Neuronal stem cell (in vitro differentiated cells): Measurements from ENCODE around the gene TNFSF13B.

Source experiments
- DNase-seq: peaks from one replicate; pipeline ENCODE4 v3.0.0-alpha.2; 2013; ENCODE audit warnings: low spot score
- H2AFZ ChIP-seq: one replicate; pipeline ENCODE4 v1.6.1; 2013; ENCODE audit warnings: mild to moderate bottlenecking, low read length, inconsistent platforms
- H2AK5ac ChIP-seq: 2 replicates; pipeline ENCODE4 v1.6.1; 2013; ENCODE audit warnings: low read depth, mild to moderate bottlenecking, inconsistent platforms, low read length, moderate library complexity, mixed read lengths
- H2BK120ac ChIP-seq: 2 replicates; pipeline ENCODE4 v1.6.1; 2013; ENCODE audit warnings: low read depth, mild to moderate bottlenecking, inconsistent platforms, low read length, moderate library complexity, mixed read lengths
- H2BK12ac ChIP-seq: one replicate; pipeline ENCODE4 v1.6.1; 2013; ENCODE audit warnings: low read length, inconsistent platforms
- H2BK15ac ChIP-seq: 2 replicates; pipeline ENCODE4 v1.6.1; 2013; ENCODE audit warnings: mild to moderate bottlenecking, low read length, inconsistent platforms, mixed read lengths
- H2BK5ac ChIP-seq: one replicate; pipeline ENCODE4 v1.6.1; 2013; ENCODE audit warnings: inconsistent platforms, mild to moderate bottlenecking, low read length, moderate library complexity
- H3K14ac ChIP-seq: one replicate; pipeline ENCODE4 v1.6.1; 2013; ENCODE audit warnings: low read length, inconsistent platforms
- H3K18ac ChIP-seq: 2 replicates; pipeline ENCODE4 v1.6.1; 2013; ENCODE audit warnings: low read length, inconsistent platforms
- H3K23ac ChIP-seq: 2 replicates; pipeline ENCODE4 v1.6.1; 2013; ENCODE audit warnings: low read depth, mild to moderate bottlenecking, mixed read lengths, low read length, inconsistent platforms; ENCODE audit not compliant: poor library complexity
- H3K27ac ChIP-seq: replicated peaks from 3 replicates; pipeline ENCODE4 v1.5.1; 2013; ENCODE audit warnings: low read length, inconsistent platforms
- H3K27me3 ChIP-seq, 3 experiments: 2 replicates each; pipeline ENCODE4 v1.6.1; 2013; ENCODE audit warnings: low read length in 3 of 3, mild to moderate bottlenecking in 2 of 3, inconsistent platforms in 1 of 3, low read depth in 1 of 3, mixed read lengths in 1 of 3, moderate library complexity in 1 of 3; ENCODE audit not compliant: control insufficient read depth in 3 of 3, insufficient read depth in 3 of 3
- H3K36me3 ChIP-seq, 2 donors: replicated peaks in 1 of 2; 2 replicates each; pipeline ENCODE4 v1.6.1; 2013; ENCODE audit warnings: low read length in 2 of 2; ENCODE audit not compliant: control insufficient read depth in 2 of 2, insufficient read depth in 2 of 2
- H3K4ac ChIP-seq: 2 replicates; pipeline ENCODE4 v1.6.1; 2013; ENCODE audit warnings: inconsistent platforms, mild to moderate bottlenecking, low read length, moderate library complexity
- H3K4me1 ChIP-seq, 2 donors: 1 replicate in 1 of 2; 2 replicates in 1 of 2; pipeline ENCODE4 v1.6.1; 2013; ENCODE audit warnings: low read length in 2 of 2, low read depth in 1 of 2; ENCODE audit not compliant: control insufficient read depth in 2 of 2, insufficient read depth in 1 of 2
- H3K4me2 ChIP-seq: one replicate; pipeline ENCODE4 v1.6.1; 2013; ENCODE audit warnings: mild to moderate bottlenecking, low read length, inconsistent platforms; ENCODE audit not compliant: insufficient read depth, poor library complexity, severe bottlenecking
- H3K4me3 ChIP-seq, 2 donors: 2 replicates each; pipeline ENCODE4 v1.5.1; 2013; ENCODE audit warnings: low read length in 2 of 2, mild to moderate bottlenecking in 2 of 2, inconsistent platforms in 1 of 2, moderate library complexity in 1 of 2
- H3K79me1 ChIP-seq: one replicate; pipeline ENCODE4 v1.6.1; 2013; ENCODE audit warnings: low read depth, mild to moderate bottlenecking, inconsistent platforms, low read length, moderate library complexity
- H3K9ac ChIP-seq: one replicate; pipeline ENCODE4 v1.6.1; 2013; ENCODE audit warnings: mild to moderate bottlenecking, low read depth, low read length, inconsistent platforms; ENCODE audit not compliant: poor library complexity
- H3K9me3 ChIP-seq, 2 donors: replicated peaks in 1 of 2; 2 replicates each; pipeline versions ENCODE3 to v1.6.1; 2013; ENCODE audit warnings: low read length in 2 of 2, mild to moderate bottlenecking in 2 of 2, inconsistent platforms in 1 of 2, low read depth in 1 of 2, mixed read lengths in 1 of 2, moderate library complexity in 1 of 2; ENCODE audit not compliant: control insufficient read depth in 2 of 2, insufficient read depth in 1 of 2
- H4K8ac ChIP-seq: one replicate; pipeline ENCODE4 v1.6.1; 2013; ENCODE audit warnings: low read depth, mild to moderate bottlenecking, inconsistent platforms, low read length, moderate library complexity
- H4K91ac ChIP-seq: one replicate; pipeline ENCODE4 v1.6.1; 2013; ENCODE audit warnings: low read length, low read depth, mild to moderate bottlenecking, inconsistent platforms; ENCODE audit not compliant: poor library complexity
- WGBS, 2 donors: extraction: QIAGEN DNeasy Blood & Tissue Kit; methylation state at CpG; one replicate each; pipeline ENCODE4 v1.1.7; 2013; ENCODE audit warnings: missing lambda C conversion rate in 2 of 2, mixed read lengths in 1 of 2; ENCODE audit not compliant: insufficient read length in 2 of 2, insufficient replicate concordance in 1 of 2; ENCODE audit errors: extremely low coverage in 2 of 2; 5-methylcytosine and 5-hydroxymethylcytosine counted together

The TNFSF13B gene

DNA sequence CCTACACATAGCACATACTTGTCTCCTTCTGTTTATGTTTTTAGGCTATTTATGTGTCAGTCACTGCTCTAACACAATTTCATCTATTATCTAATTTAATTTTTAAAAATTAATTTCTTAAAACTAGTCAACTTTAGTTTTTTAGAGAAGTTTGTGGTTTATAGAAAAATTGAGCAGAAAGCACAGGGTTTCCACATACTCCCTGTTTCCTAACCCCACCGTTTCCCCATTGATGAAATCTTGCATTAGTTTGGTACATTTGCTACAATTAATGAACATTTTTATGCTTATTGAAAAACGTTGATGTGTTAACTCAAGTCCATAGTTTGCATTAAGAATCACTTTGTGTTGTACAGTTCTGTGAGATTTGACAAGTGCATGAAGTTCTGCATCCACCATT is 53.5 kb downstream of the TNFSF13B start:
- Histone ChIP-seq H3K9me3 (no peaks in the 10 kb centered on the region), H2AFZ (no peak overlapping the region), H2BK120ac (no peak overlapping the region), H2AK5ac (no peak overlapping the region), H3K79me1 (no peaks in the 10 kb centered on the region), H3K27ac (no peak overlapping the region), H3K4me1 (peaks cover 0 to 4% of the 10 kb centered on the region in 2 donors), H4K8ac (no peak overlapping the region), H3K4me3 (no peak overlapping the region), H3K4me2 (no peak overlapping the region), H3K9ac (no peak overlapping the region), H2BK5ac (no peak overlapping the region), H3K18ac (no peak overlapping the region), H3K23ac (no peak overlapping the region), H2BK12ac (no peak overlapping the region), H2BK15ac (no peak overlapping the region), H3K36me3 (no peaks in the 10 kb centered on the region), H4K91ac (no peak overlapping the region), H3K14ac (no peak overlapping the region), H3K27me3 (no peaks in the 10 kb centered on the region), H3K4ac (no peak overlapping the region)
- no peak for DNase-seq
- no CpG with 5 or more reads among the region's 2 CpGs for WGBS, 2 donors

DNA sequence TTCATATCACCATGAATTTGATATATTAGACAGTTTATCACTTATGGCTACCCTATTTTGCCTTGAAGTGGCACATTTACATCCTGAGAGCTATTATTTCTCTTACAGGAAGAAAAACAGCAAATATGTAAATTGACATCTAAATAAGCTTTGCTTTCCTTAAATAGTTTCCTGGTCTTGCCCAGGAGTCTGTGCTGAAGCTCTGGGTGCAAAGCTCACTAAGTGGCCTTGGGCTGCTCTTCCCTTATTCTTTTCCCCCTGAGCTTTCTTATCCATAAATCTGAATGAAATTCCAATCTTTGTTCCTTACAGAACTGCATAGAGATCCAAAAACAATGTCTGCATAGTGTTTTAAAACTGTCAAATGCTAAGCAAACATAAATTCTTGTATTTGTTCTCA is 56.3 kb downstream of the TNFSF13B start:
- Histone ChIP-seq H3K23ac (no peak overlapping the region), H3K27ac (no peak overlapping the region), H2BK120ac (no peak overlapping the region), H4K91ac (no peak overlapping the region), H3K14ac (no peak overlapping the region), H2AK5ac (no peak overlapping the region), H3K4ac (no peak overlapping the region), H3K27me3 (no peaks in the 10 kb centered on the region), H3K9ac (no peak overlapping the region), H4K8ac (no peak overlapping the region), H3K4me3 (no peak overlapping the region), H3K36me3 (no peaks in the 10 kb centered on the region), H3K79me1 (peaks cover 2% of the 10 kb centered on the region), H2AFZ (no peak overlapping the region), H3K9me3 (peaks cover 0 to 2% of the 10 kb centered on the region in 2 donors), H2BK5ac (no peak overlapping the region), H2BK15ac (no peak overlapping the region), H2BK12ac (no peak overlapping the region), H3K4me1 (peaks cover 0 to 4% of the 10 kb centered on the region in 2 donors), H3K18ac (no peak overlapping the region), H3K4me2 (no peak overlapping the region)
- DNase-seq, result no peak

DNA sequence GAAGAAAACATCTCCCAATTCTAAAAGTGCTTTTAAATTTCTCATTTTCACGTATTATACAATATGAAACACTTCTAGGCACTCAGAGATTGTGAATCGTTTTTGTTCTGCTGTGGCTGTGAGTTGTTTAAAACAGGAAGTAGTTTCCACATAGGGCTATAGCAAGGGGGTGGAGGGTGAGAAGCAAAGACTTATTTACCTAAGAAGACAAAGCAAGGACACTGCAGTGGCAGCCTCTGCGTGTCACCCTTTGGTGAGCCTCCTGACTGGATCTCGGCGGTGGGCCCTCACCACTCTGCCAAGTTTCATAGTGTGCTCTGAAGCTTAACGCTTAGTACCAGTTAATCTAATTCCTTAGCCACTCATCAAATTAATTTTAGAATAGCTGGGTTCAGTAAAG is 56.8 kb downstream of the TNFSF13B start:
- peaks cover 0 to 4% of the 10 kb centered on the region in 2 donors for H3K4me1 ChIP-seq
- H4K8ac ChIP-seq, result no peak overlapping the region
- no CpG with 5 or more reads among the region's 6 CpGs for WGBS, 2 donors
- no peaks in the 10 kb centered on the region for H3K36me3 ChIP-seq
- no peak overlapping the region for H3K23ac ChIP-seq
- peak overlapping the region; percentile 62 for H2AFZ ChIP-seq
- H2BK15ac ChIP-seq, result no peak overlapping the region
- H2AK5ac ChIP-seq, result no peak overlapping the region
- H3K18ac ChIP-seq, result no peak overlapping the region
- H3K9ac ChIP-seq, result no peak overlapping the region
- peaks cover 0 to 2% of the 10 kb centered on the region in 2 donors for H3K9me3 ChIP-seq
- H3K4me2 ChIP-seq, result no peak overlapping the region
- H2BK120ac ChIP-seq, result no peak overlapping the region
- H3K79me1 ChIP-seq, result peaks cover 2% of the 10 kb centered on the region
- no peak overlapping the region for H3K14ac ChIP-seq
- DNase-seq, result no peak
- no peak overlapping the region for H3K4ac ChIP-seq
- no peak overlapping the region for H2BK12ac ChIP-seq
- no peak overlapping the region for H3K27ac ChIP-seq
- H2BK5ac ChIP-seq, result no peak overlapping the region
- no peaks in the 10 kb centered on the region for H3K27me3 ChIP-seq
- no peak overlapping the region for H4K91ac ChIP-seq
- no peak overlapping the region for H3K4me3 ChIP-seq

DNA sequence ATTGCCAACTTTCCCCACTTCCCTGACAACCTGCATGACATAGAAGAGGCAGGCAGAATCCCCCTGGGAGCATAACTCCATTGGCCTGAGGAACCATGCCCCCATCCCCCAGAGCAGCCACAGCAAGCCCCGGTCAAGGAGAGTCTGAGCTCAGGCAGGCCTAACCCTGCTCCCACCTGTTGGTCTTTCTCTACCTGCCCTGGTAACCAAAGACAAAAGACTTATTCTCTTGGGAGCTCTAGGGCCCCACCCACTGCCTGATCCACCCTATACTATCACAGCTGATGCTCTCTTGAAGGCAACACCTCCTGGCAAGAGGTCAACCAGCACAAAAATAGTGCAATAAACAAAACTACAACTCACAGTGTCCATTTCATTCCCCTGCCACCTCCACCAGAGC is 59.3 kb downstream of the TNFSF13B start:
- Histone ChIP-seq H2BK5ac (no peak overlapping the region), H3K14ac (no peak overlapping the region), H3K27ac (no peak overlapping the region), H2BK120ac (no peak overlapping the region), H3K9ac (no peak overlapping the region), H2BK15ac (no peak overlapping the region), H3K23ac (peak overlapping the region; percentile 55), H3K4me2 (no peak overlapping the region), H3K36me3 (no peaks in the 10 kb centered on the region), H3K4me1 (peaks cover 0 to 4% of the 10 kb centered on the region in 2 donors), H2AFZ (no peak overlapping the region), H2AK5ac (no peak overlapping the region), H3K4me3 (peak overlapping the region in 1 of 2 donors; percentile 6), H4K8ac (peak overlapping the region; percentile 43), H3K79me1 (peaks cover 2% of the 10 kb centered on the region), H4K91ac (no peak overlapping the region), H3K27me3 (no peaks in the 10 kb centered on the region), H3K18ac (peak overlapping the region; percentile 57), H3K9me3 (peaks cover 0 to 2% of the 10 kb centered on the region in 2 donors), H3K4ac (no peak overlapping the region), H2BK12ac (no peak overlapping the region)
- DNase-seq, result no peak
- no CpG with 5 or more reads among the region's 1 CpG for WGBS, 2 donors
